HL-60 (cell line): ENCODE data around the gene NHSL1.

Source experiments
- DNase-seq, 2 experiments: peaks; one replicate each; pipeline ENCODE4 v3.0.0-alpha.2; 2010 to 2020; ENCODE audit warnings: low read depth in 1 of 2, low spot score in 1 of 2
- H3K27ac ChIP-seq: fragments of 250-450 bp; sonication (Bioruptor Pico); replicated peaks from 2 replicates; pipeline ENCODE4 v1.5.1; 2020; ENCODE audit warnings: mild to moderate bottlenecking, moderate library complexity
- H3K27me3 ChIP-seq: fragments of 250-450 bp; sonication (Bioruptor Pico); 2 replicates; pipeline ENCODE4 v1.5.1; 2021; ENCODE audit warnings: mild to moderate bottlenecking, moderate library complexity; ENCODE audit not compliant: insufficient read depth, poor library complexity, severe bottlenecking
- H3K4me3 ChIP-seq: replicated peaks from 2 replicates; pipeline ENCODE4 v1.5.1; 2011; ENCODE audit warnings: mild to moderate bottlenecking, control low read depth, low read length; ENCODE audit not compliant: insufficient read depth
- GABPA ChIP-seq: IDR thresholded peaks from 2 replicates; pipeline ENCODE4 v1.6.1; 2012; ENCODE audit warnings: low read depth
- POLR2AphosphoS5 ChIP-seq: IDR thresholded peaks from 2 replicates; pipeline ENCODE4 v1.6.1; 2012; ENCODE audit warnings: low read depth
- REST ChIP-seq: IDR thresholded peaks from 2 replicates; pipeline ENCODE4 v1.6.1; 2012; ENCODE audit warnings: low read depth; ENCODE audit not compliant: insufficient replicate concordance
- SPI1 ChIP-seq: IDR thresholded peaks from 2 replicates; pipeline ENCODE4 v1.6.1; 2012; ENCODE audit warnings: low read depth, mild to moderate bottlenecking, borderline replicate concordance
- TF ChIP-seq, protein P1 (sequence below): IDR thresholded peaks from one replicate; pipeline ENCODE4 v1.5.1; 2011; ENCODE audit warnings: low read length, control low read depth, inconsistent platforms; ENCODE audit not compliant: insufficient read depth

Gene NHSL1

GRCh38 chr6:138480279-138480949 lies 18.9 kb downstream of the NHSL1 start:
- H3K4me3 ChIP-seq = no peak overlapping the region
- DNase-seq = no peak
- no peaks in the 10 kb centered on the region for H3K27me3 ChIP-seq
- TF ChIP-seq, protein P1, sequence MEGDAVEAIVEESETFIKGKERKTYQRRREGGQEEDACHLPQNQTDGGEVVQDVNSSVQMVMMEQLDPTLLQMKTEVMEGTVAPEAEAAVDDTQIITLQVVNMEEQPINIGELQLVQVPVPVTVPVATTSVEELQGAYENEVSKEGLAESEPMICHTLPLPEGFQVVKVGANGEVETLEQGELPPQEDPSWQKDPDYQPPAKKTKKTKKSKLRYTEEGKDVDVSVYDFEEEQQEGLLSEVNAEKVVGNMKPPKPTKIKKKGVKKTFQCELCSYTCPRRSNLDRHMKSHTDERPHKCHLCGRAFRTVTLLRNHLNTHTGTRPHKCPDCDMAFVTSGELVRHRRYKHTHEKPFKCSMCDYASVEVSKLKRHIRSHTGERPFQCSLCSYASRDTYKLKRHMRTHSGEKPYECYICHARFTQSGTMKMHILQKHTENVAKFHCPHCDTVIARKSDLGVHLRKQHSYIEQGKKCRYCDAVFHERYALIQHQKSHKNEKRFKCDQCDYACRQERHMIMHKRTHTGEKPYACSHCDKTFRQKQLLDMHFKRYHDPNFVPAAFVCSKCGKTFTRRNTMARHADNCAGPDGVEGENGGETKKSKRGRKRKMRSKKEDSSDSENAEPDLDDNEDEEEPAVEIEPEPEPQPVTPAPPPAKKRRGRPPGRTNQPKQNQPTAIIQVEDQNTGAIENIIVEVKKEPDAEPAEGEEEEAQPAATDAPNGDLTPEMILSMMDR = no peak
- H3K27ac ChIP-seq = no peak overlapping the region

- Histone ChIP-seq H3K4me3 (no peak overlapping the region), H3K27ac (no peak overlapping the region), H3K27me3 (no peaks in the 10 kb centered on the region)
- TF ChIP-seq SPI1 (no peak), POLR2AphosphoS5 (no peak), REST (no peak), GABPA (no peak)
- TF ChIP-seq, protein P1 = no peak
- no peak for DNase-seq
Observed at GRCh38 chr6:138477913-138478539, 21.3 kb downstream of the NHSL1 start.

DNA sequence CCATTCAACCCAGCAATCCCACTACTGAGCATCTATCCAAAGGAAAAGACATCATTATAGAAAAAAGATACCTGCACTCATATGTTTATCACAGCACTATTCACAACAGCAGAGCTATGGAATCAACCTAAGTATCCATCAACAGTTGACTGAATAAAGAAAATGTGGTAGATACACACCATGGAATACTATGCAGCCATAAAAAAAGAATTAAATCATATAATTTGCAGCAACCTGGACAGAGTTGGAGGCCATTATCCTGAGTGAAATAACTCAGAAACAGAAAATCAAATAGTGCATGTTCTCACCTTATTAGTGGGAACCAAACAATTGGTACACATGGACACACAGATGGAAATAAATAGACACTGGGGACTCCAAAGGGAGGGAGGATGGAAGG lies 23.2 kb downstream of the NHSL1 start:
- Histone ChIP-seq H3K27ac (no peak overlapping the region), H3K27me3 (no peaks in the 10 kb centered on the region), H3K4me3 (no peak overlapping the region)
- TF ChIP-seq REST (no peak), GABPA (no peak), POLR2AphosphoS5 (no peak), SPI1 (no peak)
- no peak for DNase-seq

DNA sequence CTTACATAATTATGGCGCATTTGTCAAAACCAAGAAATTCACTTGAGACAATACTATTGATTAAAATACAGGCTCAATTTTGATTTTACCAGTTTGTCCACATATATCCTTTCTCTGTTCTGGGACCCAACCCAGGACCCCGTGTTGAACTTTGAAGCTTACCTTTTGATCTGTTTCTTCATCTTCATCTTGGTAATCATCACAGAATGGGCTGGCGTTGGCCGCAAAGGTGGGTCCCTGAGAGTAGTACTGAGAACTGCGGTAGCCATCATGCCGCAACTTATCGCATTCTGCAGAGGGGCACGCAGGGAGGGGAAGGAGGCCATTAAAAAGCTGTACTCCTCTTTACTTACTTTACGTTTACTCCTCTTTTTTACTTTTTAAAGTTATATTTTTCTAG lies 26.1 kb downstream of the NHSL1 start:
- no peak for DNase-seq
- H3K27me3 ChIP-seq = no peaks in the 10 kb centered on the region
- H3K4me3 ChIP-seq = no peak overlapping the region
- TF ChIP-seq POLR2AphosphoS5 = no peak
- H3K27ac ChIP-seq = no peak overlapping the region
